NCI-H1105 treated with DMSO at 0.1 percent for 48 hours (cell line): Measurements from ENCODE around the gene DNMT1.
A peak's percentile ranks its signal among the peaks of the same experiment; 100 is the strongest.

Source experiments
- DNase-seq: peaks from one replicate; lab custom pipeline; 2025; lab: John Stamatoyannopoulos, UW

DNMT1 gene

GRCh38 chr19:10113592-10113963 is 81.2 kb downstream of the DNMT1 start:
- no peak for DNase-seq

- DNase-seq, result peak; percentile 40
Observed at GRCh38 chr19:10112895-10113591, 81.7 kb downstream of the DNMT1 start.

- DNase-seq, result no peak
Observed at GRCh38 chr19:10112037-10112761, 82.6 kb downstream of the DNMT1 start.

- DNase-seq, result no peak
Observed at GRCh38 chr19:10111405-10111811, 83.3 kb downstream of the DNMT1 start, which contains the start of gene P2RY11. P2RY11 (plus strand) TSS chr19:10111693; CDS start chr19:10111722, 29 bp downstream.

GRCh38 chr19:10110972-10111317 is 83.8 kb downstream of the DNMT1 start:
- no peak for DNase-seq

GRCh38 chr19:10110076-10110971 is 84.4 kb downstream of the DNMT1 start:
- DNase-seq, result no peak

GRCh38 chr19:10109528-10109927 is 85.2 kb downstream of the DNMT1 start:
- no peak for DNase-seq

- DNase-seq, result no peak
Observed at GRCh38 chr19:10107817-10108367, 86.9 kb downstream of the DNMT1 start.

- DNase-seq, result no peak
Observed at GRCh38 chr19:10107254-10107653, 87.5 kb downstream of the DNMT1 start.

GRCh38 chr19:10106100-10106936 is 88.4 kb downstream of the DNMT1 start, which contains the start of gene PPAN:
PPAN (plus strand) TSS chr19:10106362; CDS start chr19:10106395, 33 bp downstream.
- peak; percentile 97 for DNase-seq

- no peak for DNase-seq
Observed at GRCh38 chr19:10105509-10106099, 89.1 kb downstream of the DNMT1 start.

- DNase-seq, result no peak
Observed at GRCh38 chr19:10104665-10105508, 89.9 kb downstream of the DNMT1 start.

- no peak for DNase-seq
Observed at GRCh38 chr19:10104130-10104513, 90.6 kb downstream of the DNMT1 start.

- no peak for DNase-seq
Observed at GRCh38 chr19:10102787-10103236, 91.9 kb downstream of the DNMT1 start.

- DNase-seq, result no peak
Observed at GRCh38 chr19:10100163-10100785, 94.5 kb downstream of the DNMT1 start.

GRCh38 chr19:10096615-10096963 is 98.2 kb downstream of the DNMT1 start:
- DNase-seq, result no peak

GRCh38 chr19:10095948-10096614 is 98.7 kb downstream of the DNMT1 start:
- peak; percentile 89 for DNase-seq

- no peak for DNase-seq
Observed at GRCh38 chr19:10095622-10095947, 99.2 kb downstream of the DNMT1 start.
